HG03575 (cell line): ENCODE results near the gene AOAH.
"Not testable (repeated sequence)": the region's sequence is repeated elsewhere in the genome, so short reads cannot be mapped to it uniquely, and the experiment has no call there.

Experiments used
- ATAC-seq: cut with Tn5 transposase; IDR thresholded peaks from one replicate; pipeline ENCODE4 v1.9.1; 2021; ENCODE audit not compliant: unreplicated experiment, insufficient number of reproducible peaks, low FRiP score; ENCODE audit errors: extremely low read depth

Gene AOAH

GRCh38 chr7:36741866-36742265 is 17.6 kb upstream of the AOAH start:
- no peak for ATAC-seq

GRCh38 chr7:36739351-36739750 is 15.1 kb upstream of the AOAH start:
- ATAC-seq = no peak

GRCh38 chr7:36736899-36737211 is 12.6 kb upstream of the AOAH start:
- ATAC-seq = peak; percentile 95

- ATAC-seq = no peak
Measured at GRCh38 chr7:36736090-36736898, 12.0 kb upstream of the AOAH start.

GRCh38 chr7:36735172-36735571 is 10.9 kb upstream of the AOAH start:
- no peak for ATAC-seq

GRCh38 chr7:36734731-36735130 is 10.4 kb upstream of the AOAH start:
- no peak for ATAC-seq

- ATAC-seq = no peak
Measured at GRCh38 chr7:36733411-36733810, 9.1 kb upstream of the AOAH start.

GRCh38 chr7:36732806-36733205 is 8.5 kb upstream of the AOAH start:
- ATAC-seq = no peak

- no peak for ATAC-seq
Measured at GRCh38 chr7:36730046-36730445, 5.8 kb upstream of the AOAH start.

GRCh38 chr7:36728143-36728542 is 3.8 kb upstream of the AOAH start:
- no peak for ATAC-seq

- no peak for ATAC-seq
Measured at GRCh38 chr7:36726806-36727503, 2.7 kb upstream of the AOAH start.

GRCh38 chr7:36726311-36726710 is 2.0 kb upstream of the AOAH start:
- ATAC-seq = no peak

- ATAC-seq = no peak
Measured at GRCh38 chr7:36724996-36725395, 702 bp upstream of the AOAH start.

- ATAC-seq = no peak
Measured at GRCh38 chr7:36723291-36723690, 1.0 kb downstream of the AOAH start.

GRCh38 chr7:36719083-36719632 is 5.1 kb downstream of the AOAH start:
- ATAC-seq = no peak

GRCh38 chr7:36717586-36717985 is 6.7 kb downstream of the AOAH start:
- ATAC-seq = no peak

GRCh38 chr7:36716802-36717201 is 7.5 kb downstream of the AOAH start:
- ATAC-seq = not testable (repeated sequence)

GRCh38 chr7:36712015-36712414 is 12.3 kb downstream of the AOAH start:
- no peak for ATAC-seq

- ATAC-seq = no peak
Measured at GRCh38 chr7:36711256-36711655, 13.0 kb downstream of the AOAH start.

GRCh38 chr7:36710186-36710791 is 14.0 kb downstream of the AOAH start:
- no peak for ATAC-seq
